Measurements from ENCODE around the gene ASB2.

The ASB2 gene

DNA sequence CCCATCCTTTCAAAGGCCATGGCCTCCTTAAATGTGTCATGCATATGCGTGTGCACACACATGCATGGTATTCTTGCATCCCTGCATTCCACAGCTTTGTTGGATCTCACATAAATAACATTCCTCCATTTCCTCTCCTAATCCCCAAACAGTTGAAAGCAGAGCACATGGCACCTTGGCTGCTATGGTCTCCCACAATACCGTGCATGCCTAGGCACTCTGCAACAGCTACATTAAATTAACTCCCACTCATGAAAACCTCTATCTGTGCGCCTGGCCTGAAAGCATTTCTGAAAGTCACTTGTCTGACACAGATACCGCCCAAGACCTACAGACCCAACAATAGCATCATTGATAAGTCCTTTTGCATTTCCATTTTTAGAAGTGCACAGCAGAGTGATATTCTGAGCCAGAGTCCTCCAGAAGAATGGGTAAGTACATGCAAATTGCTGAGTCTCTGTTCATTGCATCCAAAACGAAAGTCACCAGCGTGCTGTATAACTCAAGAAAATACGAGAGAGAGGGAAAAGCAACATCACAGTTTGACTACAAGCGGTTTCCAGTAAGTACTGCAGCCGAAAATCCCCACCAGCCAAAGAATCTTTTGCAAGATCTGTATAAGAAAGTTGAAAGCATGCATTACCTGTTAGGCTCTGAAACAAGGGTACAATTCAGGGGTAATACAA, 436 bp downstream of the ASB2 start:
- H3K36me3 ChIP-seq (ENCODE audit: control insufficient read depth in 4 of 4, insufficient read depth in 4 of 4, low read length in 3 of 4), result no peaks in the 10 kb centered on the region
- no peak for DNase-seq
- peaks cover 0 to 11% (median 3%) of the 10 kb centered on the region in 5 experiments for H3K9me3 ChIP-seq (ENCODE audit: control extremely low read depth in 1 of 5, control insufficient read depth in 4 of 5, insufficient read depth in 2 of 5, low read depth in 1 of 5, low read length in 4 of 5)
- no peak overlapping the region for H3K27ac ChIP-seq (ENCODE audit: insufficient read depth in 1 of 2, low read depth in 1 of 2, low read length in 2 of 2, poor library complexity in 1 of 2, severe bottlenecking in 2 of 2)
- H3K4me1 ChIP-seq (ENCODE audit: control extremely low read depth in 1 of 4, control insufficient read depth in 4 of 4, insufficient read depth in 4 of 4, low read length in 3 of 4), result peaks cover 0 to 24% (median 15%) of the 10 kb centered on the region in 4 experiments
- H3K27me3 ChIP-seq (replicated peaks in 2 of 5; ENCODE audit: control insufficient read depth in 4 of 5, insufficient read depth in 5 of 5, low read length in 4 of 5), result peaks cover 0 to 2% (median 0%) of the 10 kb centered on the region in 5 experiments
- H3K4me3 ChIP-seq (ENCODE audit: control insufficient read depth in 1 of 7, extremely low read depth in 1 of 7, insufficient read depth in 4 of 7, low read depth in 2 of 7, low read length in 6 of 7), result peak overlapping the region in 1 of 7 experiments; percentile 6
- WGBS (ENCODE audit: insufficient coverage), result 78% methylated on average over 9 of the region's 9 CpGs
- CTCF ChIA-PET, result interaction anchor here (2.1 to 30.4 kb wide), 2 partner anchors 13 to 33 kb away, joined by 5 to 632 read pairs; no protein-coding TSS in a partner anchor
- POLR2A ChIA-PET, result no interaction called here

DNA sequence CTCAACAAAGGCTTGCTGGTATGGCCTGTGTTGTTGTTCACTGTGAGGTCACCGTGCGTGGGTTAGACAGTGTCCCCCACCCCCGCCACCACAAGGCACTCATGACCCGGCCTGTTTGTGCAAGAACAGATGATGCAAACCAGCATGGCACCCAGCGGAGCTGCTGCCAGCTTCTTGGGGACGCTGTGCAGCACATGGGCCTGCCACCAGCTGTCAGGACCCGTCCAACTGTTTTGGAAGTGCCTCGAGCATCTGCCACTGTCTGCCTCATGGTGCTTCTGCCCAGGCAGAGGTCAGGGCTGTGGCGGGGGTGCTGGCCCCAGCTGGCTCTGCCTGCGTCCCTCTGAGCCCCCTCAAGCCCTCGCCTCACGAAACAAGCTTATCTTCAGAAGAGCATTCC, 1.5 kb downstream of the ASB2 start:
- DNase-seq, result no peak
- Histone ChIP-seq H3K36me3 (ENCODE audit: control insufficient read depth in 4 of 4, insufficient read depth in 4 of 4, low read length in 3 of 4) (no peaks in the 10 kb centered on the region), H3K4me3 (ENCODE audit: control insufficient read depth in 1 of 7, extremely low read depth in 1 of 7, insufficient read depth in 4 of 7, low read depth in 2 of 7, low read length in 6 of 7) (no peak overlapping the region), H3K4me1 (ENCODE audit: control extremely low read depth in 1 of 4, control insufficient read depth in 4 of 4, insufficient read depth in 4 of 4, low read length in 3 of 4) (peaks cover 2 to 30% (median 24%) of the 10 kb centered on the region in 4 experiments), H3K27ac (ENCODE audit: insufficient read depth in 1 of 2, low read depth in 1 of 2, low read length in 2 of 2, poor library complexity in 1 of 2, severe bottlenecking in 2 of 2) (no peak overlapping the region), H3K27me3 (replicated peaks in 2 of 5; ENCODE audit: control insufficient read depth in 4 of 5, insufficient read depth in 5 of 5, low read length in 4 of 5) (peaks cover 0 to 2% (median 0%) of the 10 kb centered on the region in 5 experiments), H3K9me3 (ENCODE audit: control extremely low read depth in 1 of 5, control insufficient read depth in 4 of 5, insufficient read depth in 2 of 5, low read depth in 1 of 5, low read length in 4 of 5) (peaks cover 0 to 11% (median 3%) of the 10 kb centered on the region in 5 experiments)
- 98% methylated on average over 10 of the region's 12 CpGs for WGBS (ENCODE audit: insufficient coverage)
- ChIA-PET POLR2A (no interaction called here), CTCF (interaction anchor here (1.0 to 30.4 kb wide), 6 partner anchors 8 to 196 kb away, joined by 3 to 632 read pairs (median 6); no protein-coding TSS in a partner anchor)

- no peak overlapping the region for H3K27ac ChIP-seq (ENCODE audit: insufficient read depth in 1 of 2, low read depth in 1 of 2, low read length in 2 of 2, poor library complexity in 1 of 2, severe bottlenecking in 2 of 2)
- POLR2A ChIA-PET, result no interaction called here
- WGBS (ENCODE audit: insufficient coverage), result 96% methylated on average over 6 of the region's 6 CpGs
- peaks cover 0 to 2% (median 0%) of the 10 kb centered on the region in 5 experiments for H3K27me3 ChIP-seq (replicated peaks in 2 of 5; ENCODE audit: control insufficient read depth in 4 of 5, insufficient read depth in 5 of 5, low read length in 4 of 5)
- no peaks in the 10 kb centered on the region for H3K36me3 ChIP-seq (ENCODE audit: control insufficient read depth in 4 of 4, insufficient read depth in 4 of 4, low read length in 3 of 4)
- peaks cover 0 to 11% (median 3%) of the 10 kb centered on the region in 5 experiments for H3K9me3 ChIP-seq (ENCODE audit: control extremely low read depth in 1 of 5, control insufficient read depth in 4 of 5, insufficient read depth in 2 of 5, low read depth in 1 of 5, low read length in 4 of 5)
- peaks cover 2 to 34% (median 27%) of the 10 kb centered on the region in 4 experiments for H3K4me1 ChIP-seq (ENCODE audit: control extremely low read depth in 1 of 4, control insufficient read depth in 4 of 4, insufficient read depth in 4 of 4, low read length in 3 of 4)
- no peak for DNase-seq
- CTCF ChIA-PET, result interaction anchor here (1.0 to 30.4 kb wide), 7 partner anchors 9 to 197 kb away, joined by 3 to 632 read pairs (median 5); no protein-coding TSS in a partner anchor
- no peak overlapping the region for H3K4me3 ChIP-seq (ENCODE audit: control insufficient read depth in 1 of 7, extremely low read depth in 1 of 7, insufficient read depth in 4 of 7, low read depth in 2 of 7, low read length in 6 of 7)
Observed at GRCh38 chr14:93974299-93974698, 2.1 kb downstream of the ASB2 start.

GRCh38 chr14:93973607-93974006, 2.8 kb downstream of the ASB2 start:
- CTCF ChIA-PET, result interaction anchor here (1.1 to 30.4 kb wide), 5 partner anchors 10 to 62 kb away, joined by 3 to 632 read pairs (median 8); no protein-coding TSS in a partner anchor

GRCh38 chr14:93972618-93973205, 3.7 kb downstream of the ASB2 start:
- CTCF ChIA-PET, result interaction anchor here (1.1 to 30.4 kb wide), 5 partner anchors 10 to 63 kb away, joined by 3 to 632 read pairs (median 11); no protein-coding TSS in a partner anchor
- POLR2A ChIA-PET, result interaction anchor here (0.6 kb wide), 1 partner anchor 233 kb away, joined by 3 read pairs; no protein-coding TSS in a partner anchor

More at GRCh38 chr14:93973607-93974006, 2.8 kb downstream of the ASB2 start:
- Histone ChIP-seq H3K9me3 (ENCODE audit: control extremely low read depth in 1 of 5, control insufficient read depth in 4 of 5, insufficient read depth in 2 of 5, low read depth in 1 of 5, low read length in 4 of 5) (peaks cover 0 to 9% (median 3%) of the 10 kb centered on the region in 5 experiments), H3K27me3 (replicated peaks in 2 of 5; ENCODE audit: control insufficient read depth in 4 of 5, insufficient read depth in 5 of 5, low read length in 4 of 5) (peaks cover 0 to 2% (median 0%) of the 10 kb centered on the region in 5 experiments), H3K27ac (ENCODE audit: insufficient read depth in 1 of 2, low read depth in 1 of 2, low read length in 2 of 2, poor library complexity in 1 of 2, severe bottlenecking in 2 of 2) (no peak overlapping the region), H3K4me1 (ENCODE audit: control extremely low read depth in 1 of 4, control insufficient read depth in 4 of 4, insufficient read depth in 4 of 4, low read length in 3 of 4) (peaks cover 2 to 41% (median 34%) of the 10 kb centered on the region in 4 experiments), H3K4me3 (ENCODE audit: control insufficient read depth in 1 of 7, extremely low read depth in 1 of 7, insufficient read depth in 4 of 7, low read depth in 2 of 7, low read length in 6 of 7) (no peak overlapping the region), H3K36me3 (ENCODE audit: control insufficient read depth in 4 of 4, insufficient read depth in 4 of 4, low read length in 3 of 4) (no peaks in the 10 kb centered on the region)
- DNase-seq, result no peak
- WGBS (ENCODE audit: insufficient coverage), result 100% methylated on average over 5 of the region's 6 CpGs
- POLR2A ChIA-PET, result no interaction called here

GRCh38 chr14:93971635-93972027, 4.7 kb downstream of the ASB2 start:
- Histone ChIP-seq H3K9me3 (ENCODE audit: control extremely low read depth in 1 of 5, control insufficient read depth in 4 of 5, insufficient read depth in 2 of 5, low read depth in 1 of 5, low read length in 4 of 5) (no peaks in the 10 kb centered on the region), H3K4me3 (ENCODE audit: control insufficient read depth in 1 of 7, extremely low read depth in 1 of 7, insufficient read depth in 4 of 7, low read depth in 2 of 7, low read length in 6 of 7) (peak overlapping the region in 1 of 7 experiments; percentile 82), H3K4me1 (ENCODE audit: control extremely low read depth in 1 of 4, control insufficient read depth in 4 of 4, insufficient read depth in 4 of 4, low read length in 3 of 4) (peaks cover 5 to 51% (median 41%) of the 10 kb centered on the region in 4 experiments), H3K36me3 (ENCODE audit: control insufficient read depth in 4 of 4, insufficient read depth in 4 of 4, low read length in 3 of 4) (no peaks in the 10 kb centered on the region), H3K27ac (ENCODE audit: insufficient read depth in 1 of 2, low read depth in 1 of 2, low read length in 2 of 2, poor library complexity in 1 of 2, severe bottlenecking in 2 of 2) (no peak overlapping the region), H3K27me3 (replicated peaks in 2 of 5; ENCODE audit: control insufficient read depth in 4 of 5, insufficient read depth in 5 of 5, low read length in 4 of 5) (peaks cover 0 to 2% (median 0%) of the 10 kb centered on the region in 5 experiments)
- DNase-seq, result no peak
- ChIA-PET POLR2A (interaction anchor here (1.5 kb wide), 1 partner anchor 13 kb away, joined by 5 read pairs; no protein-coding TSS in a partner anchor), CTCF (interaction anchor here (0.7 to 30.4 kb wide), 9 partner anchors 9 to 33 kb away, joined by 3 to 632 read pairs (median 12); partner anchors contain the start of gene CCDC197)
- no CpG with 5 or more reads among the region's 3 CpGs for WGBS (ENCODE audit: insufficient coverage)

More at GRCh38 chr14:93972618-93973205, 3.7 kb downstream of the ASB2 start:
- peaks cover 0 to 2% (median 0%) of the 10 kb centered on the region in 5 experiments for H3K27me3 ChIP-seq (replicated peaks in 2 of 5; ENCODE audit: control insufficient read depth in 4 of 5, insufficient read depth in 5 of 5, low read length in 4 of 5)
- no peak overlapping the region for H3K4me3 ChIP-seq (ENCODE audit: control insufficient read depth in 1 of 7, extremely low read depth in 1 of 7, insufficient read depth in 4 of 7, low read depth in 2 of 7, low read length in 6 of 7)
- peaks cover 5 to 50% (median 40%) of the 10 kb centered on the region in 4 experiments for H3K4me1 ChIP-seq (ENCODE audit: control extremely low read depth in 1 of 4, control insufficient read depth in 4 of 4, insufficient read depth in 4 of 4, low read length in 3 of 4)
- DNase-seq, result no peak
- H3K27ac ChIP-seq (ENCODE audit: insufficient read depth in 1 of 2, low read depth in 1 of 2, low read length in 2 of 2, poor library complexity in 1 of 2, severe bottlenecking in 2 of 2), result no peak overlapping the region
- H3K36me3 ChIP-seq (ENCODE audit: control insufficient read depth in 4 of 4, insufficient read depth in 4 of 4, low read length in 3 of 4), result no peaks in the 10 kb centered on the region
- peaks cover 0 to under 1% (median 0%) of the 10 kb centered on the region in 5 experiments for H3K9me3 ChIP-seq (ENCODE audit: control extremely low read depth in 1 of 5, control insufficient read depth in 4 of 5, insufficient read depth in 2 of 5, low read depth in 1 of 5, low read length in 4 of 5)
- WGBS (ENCODE audit: insufficient coverage), result 100% methylated on average over 4 of the region's 6 CpGs
